ENCODE measurements around the gene NKX2-1.
"Not testable (repeated sequence)": the region's sequence is repeated elsewhere in the genome, so short reads cannot be mapped to it uniquely, and the experiment has no call there.

NKX2-1 gene

DNA sequence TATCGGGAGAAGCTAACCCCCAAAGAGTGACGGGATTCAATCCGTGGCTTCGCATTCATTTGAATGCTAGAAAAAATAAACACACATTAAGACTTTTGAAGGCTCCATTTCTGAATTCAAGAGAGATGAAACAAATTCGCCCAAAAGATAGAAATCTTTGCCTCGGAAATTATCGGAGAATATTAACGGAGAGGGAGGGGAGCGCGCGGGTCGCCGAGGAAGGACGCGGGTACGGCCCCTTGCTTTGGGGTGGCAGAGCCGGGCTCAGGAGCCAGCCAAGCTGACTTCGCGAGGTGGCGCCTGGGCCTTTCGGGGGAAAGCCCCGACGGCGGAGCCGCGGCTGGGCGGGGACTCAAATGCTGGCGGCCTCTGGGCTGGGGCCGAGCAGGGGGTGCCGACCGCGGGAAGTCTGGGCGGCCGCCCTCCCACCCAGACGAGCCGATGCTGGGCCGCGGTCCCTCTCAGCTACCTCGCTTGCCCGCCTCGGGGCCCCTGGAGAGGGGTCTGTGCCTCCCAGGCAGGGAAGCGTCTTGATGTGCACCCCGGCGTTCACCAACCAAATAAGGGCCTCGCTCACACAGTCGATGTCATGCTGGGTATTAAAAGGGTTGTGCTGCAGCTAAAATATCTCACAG lies 14.7 kb downstream of the NKX2-1 start:
- FAIRE-seq, result no peak

- FAIRE-seq, result no peak
Observed at GRCh38 chr14:36504771-36505175, 15.3 kb downstream of the NKX2-1 start.

DNA sequence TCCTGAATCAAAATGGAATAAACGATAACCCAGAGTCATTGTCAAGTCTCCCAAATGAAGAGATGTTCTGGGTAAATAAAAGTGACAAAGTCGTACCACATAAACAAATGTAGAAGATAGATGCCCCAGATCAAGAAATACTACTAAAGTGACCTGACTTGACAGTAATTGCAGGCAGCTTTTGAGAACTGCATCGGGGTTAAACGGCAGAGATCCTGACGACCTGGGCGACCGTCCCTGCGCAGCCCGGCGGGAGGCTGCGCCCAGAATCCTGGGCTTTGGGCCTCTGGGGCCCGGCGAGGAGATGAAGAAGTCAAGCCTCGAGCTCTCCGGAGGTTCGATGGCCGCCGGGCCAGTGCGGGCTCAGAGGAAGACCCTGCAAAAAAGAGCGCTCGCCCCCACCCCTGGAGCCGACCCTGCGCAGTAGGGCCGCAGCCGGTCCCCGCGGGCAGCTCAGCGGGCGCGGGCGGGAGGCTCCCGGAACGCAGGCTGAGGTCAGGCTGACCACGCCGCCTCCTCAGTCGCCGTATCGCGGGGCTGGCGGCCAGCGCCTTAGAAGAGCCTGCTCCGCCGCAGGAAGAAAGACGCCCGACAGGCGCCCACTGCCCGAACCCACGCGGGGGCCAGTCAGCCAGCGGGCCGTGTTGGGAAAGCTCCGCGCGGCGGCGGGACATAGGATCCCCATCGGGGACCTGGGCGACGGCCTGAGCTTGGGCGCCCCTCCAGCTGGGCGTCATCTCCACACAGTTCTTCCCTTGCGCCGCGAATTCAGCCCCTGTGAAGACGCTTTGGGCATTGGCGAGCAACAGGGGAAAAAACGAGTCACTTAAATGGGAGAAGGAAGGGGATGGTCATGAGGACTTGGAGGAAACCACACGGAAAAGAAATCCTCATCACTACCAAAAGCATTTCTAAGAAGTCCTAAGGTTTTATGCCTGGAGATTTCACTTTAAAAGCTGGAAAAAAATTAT lies 16.0 kb downstream of the NKX2-1 start:
- FAIRE-seq, result no peak

DNA sequence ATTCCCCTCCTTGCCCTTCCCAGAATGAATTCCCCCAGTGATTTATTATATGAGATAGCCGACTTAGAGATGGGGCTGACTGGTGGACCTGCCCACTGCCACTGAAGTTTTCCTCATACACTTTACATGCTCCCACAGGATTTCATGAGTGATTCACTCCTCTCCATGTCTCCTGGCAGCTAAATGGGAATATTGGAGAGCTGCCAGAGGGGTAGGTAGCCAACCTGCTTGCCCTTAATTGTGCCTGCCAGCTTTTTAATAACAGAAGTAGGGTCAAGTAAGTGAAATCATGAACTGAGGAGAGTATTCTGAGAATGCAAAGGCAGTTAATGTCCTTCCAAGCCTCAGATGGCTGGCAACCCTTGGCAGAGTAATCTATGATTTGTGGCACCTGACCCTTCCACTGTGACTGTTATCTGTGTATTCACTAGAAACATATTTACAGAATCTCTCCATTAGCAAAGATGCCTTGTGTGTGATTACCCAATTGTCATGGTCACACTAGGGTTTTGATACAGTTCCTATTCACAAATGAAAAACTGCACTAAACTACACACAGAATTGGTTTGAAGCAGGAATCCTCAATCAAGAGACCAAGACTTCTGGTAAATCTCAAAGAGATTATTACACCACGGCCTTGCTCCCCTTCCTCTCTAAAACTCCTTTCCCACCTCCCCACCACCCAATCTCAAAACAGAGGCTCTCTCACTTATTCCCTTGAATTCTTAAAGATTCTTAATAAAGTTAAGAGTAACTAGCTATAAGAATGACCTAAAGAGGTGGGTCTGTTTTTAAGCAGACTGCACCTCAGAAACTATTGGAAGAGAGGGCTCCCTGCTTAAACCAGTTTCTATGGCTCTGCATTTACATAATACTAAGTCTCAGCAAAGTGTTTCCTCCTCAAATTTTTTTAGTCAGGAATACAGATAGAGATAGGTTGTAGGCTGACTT lies 17.2 kb downstream of the NKX2-1 start:
- FAIRE-seq, result no peak

GRCh38 chr14:36498938-36499337 lies 21.1 kb downstream of the NKX2-1 start:
- no peak for FAIRE-seq

GRCh38 chr14:36496346-36496745 lies 23.7 kb downstream of the NKX2-1 start:
- FAIRE-seq, result no peak

DNA sequence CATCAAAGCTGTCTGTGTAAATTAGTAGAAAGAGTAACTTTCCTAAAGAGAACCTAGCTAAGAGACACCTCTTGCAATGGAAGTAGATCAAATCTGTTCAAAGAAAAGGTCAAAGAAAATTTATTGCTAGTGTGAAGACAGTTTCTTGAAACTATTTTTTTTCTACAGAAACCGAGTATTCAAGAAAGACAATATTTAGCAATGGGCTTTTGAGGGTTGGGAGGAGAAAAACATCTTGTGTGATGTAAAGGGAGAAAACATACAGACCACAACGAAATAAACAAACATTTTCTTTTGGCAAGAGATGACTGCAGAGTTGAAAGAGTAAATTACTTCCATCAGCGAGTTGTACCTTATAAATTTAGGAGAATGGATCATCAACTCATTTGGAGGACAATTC lies 24.4 kb downstream of the NKX2-1 start:
- FAIRE-seq, result no peak

DNA sequence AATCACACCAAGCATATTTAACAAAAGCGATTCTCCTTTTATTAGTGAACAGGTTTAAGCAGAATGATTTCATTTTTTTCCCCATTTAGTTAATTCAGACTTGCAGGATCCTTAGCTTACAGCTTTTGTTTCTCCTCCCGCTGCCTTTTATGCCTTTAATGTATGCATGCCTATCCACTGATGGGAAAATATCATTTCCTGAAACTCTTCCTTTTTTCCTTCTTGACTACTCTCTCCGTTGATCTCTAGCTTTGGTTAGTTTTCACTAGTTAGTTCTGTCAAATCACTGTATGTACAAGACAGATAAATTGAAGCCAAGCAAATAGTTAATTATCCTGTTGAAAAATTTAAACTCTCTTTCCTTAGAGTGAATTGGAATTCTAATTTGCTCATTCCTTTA lies 26.3 kb downstream of the NKX2-1 start:
- FAIRE-seq, result no peak

GRCh38 chr14:36485773-36486172 lies 34.3 kb downstream of the NKX2-1 start:
- FAIRE-seq, result no peak

- no peak for FAIRE-seq
Observed at GRCh38 chr14:36479344-36479743, 40.7 kb downstream of the NKX2-1 start.

GRCh38 chr14:36478782-36479181 lies 41.2 kb downstream of the NKX2-1 start:
- FAIRE-seq, result no peak

DNA sequence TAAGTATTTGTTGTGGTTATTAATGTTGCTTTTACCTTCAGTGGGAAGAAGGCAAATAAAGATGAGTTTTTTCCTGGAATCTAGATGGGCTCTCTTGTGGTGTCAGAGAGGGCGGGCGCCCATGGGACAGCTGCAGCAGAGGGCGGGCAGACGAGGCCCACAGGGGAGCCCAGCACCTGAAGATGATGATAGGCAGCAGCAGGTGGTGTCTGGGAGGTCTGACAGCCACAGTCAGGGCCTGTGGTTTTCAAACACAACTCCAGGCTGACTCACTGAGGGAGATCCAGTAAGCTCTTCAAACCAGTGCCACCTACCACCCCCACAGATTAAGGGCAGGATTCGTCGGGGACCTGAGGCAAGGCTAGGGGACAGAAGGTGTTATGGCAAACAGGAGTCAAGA lies 42.8 kb downstream of the NKX2-1 start:
- FAIRE-seq, result no peak

DNA sequence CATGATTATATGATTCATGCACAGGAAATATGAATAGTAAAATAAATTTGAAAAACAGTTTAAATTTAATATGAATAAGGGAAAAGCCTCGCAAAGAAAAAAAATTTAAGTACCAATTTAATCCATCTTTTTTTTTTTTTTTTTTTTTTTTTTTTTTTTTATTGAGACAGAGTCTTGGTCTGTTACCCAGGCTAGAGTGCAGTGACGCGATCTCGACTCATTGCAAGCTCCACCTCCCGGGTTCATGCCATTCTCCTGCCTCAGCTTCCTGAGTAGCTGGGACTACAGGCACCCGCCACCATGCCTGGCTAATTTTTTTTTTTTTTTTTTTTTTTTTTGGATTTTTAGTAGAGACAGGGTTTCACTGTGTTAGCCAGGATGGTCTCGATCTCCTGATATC lies 44.0 kb downstream of the NKX2-1 start:
- not testable (repeated sequence) for FAIRE-seq

DNA sequence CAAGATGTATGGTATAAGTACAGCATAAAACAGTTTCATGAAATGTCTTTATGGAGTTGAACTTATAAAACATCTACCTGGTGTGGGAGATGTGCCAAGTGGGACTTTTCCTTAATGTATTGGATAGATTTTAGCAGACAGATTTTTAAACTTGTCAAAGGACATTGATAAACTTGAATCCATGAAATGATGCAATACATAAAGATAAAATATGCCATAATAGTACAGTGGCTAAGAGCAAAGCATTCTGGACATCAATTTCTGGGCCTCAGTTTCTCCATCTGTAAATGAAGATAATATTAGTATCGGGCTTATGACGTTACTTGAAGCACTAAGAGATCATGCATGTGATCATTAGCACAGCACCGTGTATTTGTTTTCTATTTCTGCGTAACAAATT lies 45.4 kb downstream of the NKX2-1 start:
- FAIRE-seq, result no peak

GRCh38 chr14:36471431-36471830 lies 48.6 kb downstream of the NKX2-1 start:
- FAIRE-seq, result no peak

GRCh38 chr14:36467332-36467731 lies 52.7 kb downstream of the NKX2-1 start:
- FAIRE-seq, result no peak

Data from G401.6 (cell line).